Kidney epithelial cell (primary cell): ENCODE results near the gene MAPKAPK3. TPM values are rescaled to one million over a fixed set of nuclear protein-coding genes. Genes with fewer than 3 reads are reported as not detected.

ENCODE experiments used
- DNase-seq: peaks from one replicate; pipeline ENCODE4 v3.0.0-alpha.2; 2010; ENCODE audit warnings: low read depth
- H3K27me3 ChIP-seq: 2 replicates; pipeline ENCODE4 v1.6.0; 2011; ENCODE audit warnings: low read length; ENCODE audit not compliant: control insufficient read depth, insufficient read depth
- H3K36me3 ChIP-seq: 2 replicates; pipeline ENCODE4 v1.5.1; 2011; ENCODE audit warnings: low read length; ENCODE audit not compliant: control insufficient read depth, insufficient read depth
- H3K4me3 ChIP-seq: 2 replicates; pipeline ENCODE4 v1.5.1; 2011; ENCODE audit warnings: low read depth, mild to moderate bottlenecking, control low read depth, low read length
- total RNA-seq: library from RNA; depleted of rRNA; stranded (reverse); fragments of >200 nt; gene quantifications from 2 replicates; pipeline ENCODE4 v1.2.3, GENCODE V29; 2015
- TF ChIP-seq, protein P1 (sequence below): IDR thresholded peaks from 2 replicates; pipeline ENCODE4 v1.5.1; 2011; ENCODE audit warnings: mild to moderate bottlenecking, moderate library complexity, low read length, control low read depth, inconsistent platforms; ENCODE audit not compliant: insufficient read depth, poor library complexity, severe bottlenecking

Gene MAPKAPK3
- total RNA-seq, 1 donor from 2014 or later, result 61.1 TPM

DNA sequence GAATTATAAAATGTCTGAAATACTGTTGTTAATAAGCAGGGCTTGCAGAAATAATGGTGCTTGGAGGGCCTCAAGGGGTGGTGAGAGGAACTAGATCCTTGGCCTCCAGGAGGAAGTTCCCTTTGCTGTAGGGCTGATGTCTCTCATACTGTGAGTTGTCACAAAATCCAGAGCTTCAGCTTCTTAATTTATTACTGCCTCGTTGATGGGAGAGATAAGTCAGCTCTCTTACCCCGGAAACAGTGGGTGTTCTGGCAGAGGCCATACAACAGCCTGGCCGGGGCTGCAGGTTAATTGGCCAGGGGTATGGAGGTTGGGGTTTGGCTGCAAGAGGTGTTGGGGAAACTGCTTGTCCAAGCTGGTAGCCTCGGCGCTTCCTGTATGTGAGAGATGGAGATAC, 15.5 kb downstream of the MAPKAPK3 start:
- DNase-seq, result no peak

DNA sequence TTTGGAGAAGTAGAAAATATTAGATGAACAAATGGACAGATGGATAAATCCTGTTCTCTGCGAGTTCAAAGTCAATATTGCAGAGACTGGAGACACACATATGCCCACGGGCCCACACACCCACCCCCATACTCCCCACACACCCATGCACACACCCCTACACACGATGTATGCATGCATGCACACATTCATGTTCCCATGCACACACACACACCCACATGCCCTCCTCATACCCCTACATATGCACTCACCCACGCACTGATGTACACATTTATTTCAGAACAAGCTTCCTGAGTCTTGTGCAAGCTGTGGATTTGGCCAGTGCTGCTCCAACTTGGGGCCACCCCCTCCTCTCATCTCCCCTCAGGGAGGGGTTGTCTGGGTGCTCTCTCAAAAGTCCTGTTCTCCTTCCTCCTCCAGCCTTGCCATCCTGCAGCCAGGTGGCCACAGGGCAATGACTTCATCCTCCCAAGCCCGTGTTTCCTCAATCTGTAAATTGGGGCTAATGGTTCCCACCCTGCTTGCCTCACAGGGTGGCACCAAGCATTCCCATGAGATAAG, 16.4 kb downstream of the MAPKAPK3 start:
- Histone ChIP-seq H3K36me3 (no peaks in the 10 kb centered on the region), H3K27me3 (no peaks in the 10 kb centered on the region), H3K4me3 (no peak overlapping the region)
- no peak for DNase-seq
- TF ChIP-seq, protein P1, sequence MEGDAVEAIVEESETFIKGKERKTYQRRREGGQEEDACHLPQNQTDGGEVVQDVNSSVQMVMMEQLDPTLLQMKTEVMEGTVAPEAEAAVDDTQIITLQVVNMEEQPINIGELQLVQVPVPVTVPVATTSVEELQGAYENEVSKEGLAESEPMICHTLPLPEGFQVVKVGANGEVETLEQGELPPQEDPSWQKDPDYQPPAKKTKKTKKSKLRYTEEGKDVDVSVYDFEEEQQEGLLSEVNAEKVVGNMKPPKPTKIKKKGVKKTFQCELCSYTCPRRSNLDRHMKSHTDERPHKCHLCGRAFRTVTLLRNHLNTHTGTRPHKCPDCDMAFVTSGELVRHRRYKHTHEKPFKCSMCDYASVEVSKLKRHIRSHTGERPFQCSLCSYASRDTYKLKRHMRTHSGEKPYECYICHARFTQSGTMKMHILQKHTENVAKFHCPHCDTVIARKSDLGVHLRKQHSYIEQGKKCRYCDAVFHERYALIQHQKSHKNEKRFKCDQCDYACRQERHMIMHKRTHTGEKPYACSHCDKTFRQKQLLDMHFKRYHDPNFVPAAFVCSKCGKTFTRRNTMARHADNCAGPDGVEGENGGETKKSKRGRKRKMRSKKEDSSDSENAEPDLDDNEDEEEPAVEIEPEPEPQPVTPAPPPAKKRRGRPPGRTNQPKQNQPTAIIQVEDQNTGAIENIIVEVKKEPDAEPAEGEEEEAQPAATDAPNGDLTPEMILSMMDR, result no peak

More for the DNA sequence above, 15.5 kb downstream of the MAPKAPK3 start:
- H3K4me3 ChIP-seq, result no peak overlapping the region
- TF ChIP-seq, protein P1, result no peak
- no peaks in the 10 kb centered on the region for H3K27me3 ChIP-seq
- H3K36me3 ChIP-seq, result no peaks in the 10 kb centered on the region

DNA sequence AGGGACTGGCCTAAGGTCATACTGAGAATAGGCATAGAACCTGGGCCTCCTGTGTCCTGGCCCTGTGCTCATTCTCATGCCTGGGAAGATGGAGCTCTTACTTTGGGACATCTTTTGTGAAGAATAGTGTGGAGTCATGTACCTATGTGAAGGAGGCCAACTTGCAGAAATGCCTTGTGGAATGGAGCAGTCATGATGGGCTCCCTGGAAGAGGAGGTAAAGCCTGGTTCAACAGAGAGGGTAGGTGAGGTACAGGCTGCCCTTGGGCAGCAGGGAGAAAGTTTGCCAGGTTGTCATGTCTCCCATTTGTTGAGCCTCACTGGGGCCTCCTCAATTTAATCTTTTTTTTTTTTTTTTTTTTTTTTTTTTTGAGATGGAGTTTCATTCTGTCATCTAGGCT, 18.1 kb downstream of the MAPKAPK3 start:
- TF ChIP-seq, protein P1, result no peak
- no peak for DNase-seq
- H3K27me3 ChIP-seq, result no peaks in the 10 kb centered on the region
- no peak overlapping the region for H3K4me3 ChIP-seq
- H3K36me3 ChIP-seq, result no peaks in the 10 kb centered on the region

DNA sequence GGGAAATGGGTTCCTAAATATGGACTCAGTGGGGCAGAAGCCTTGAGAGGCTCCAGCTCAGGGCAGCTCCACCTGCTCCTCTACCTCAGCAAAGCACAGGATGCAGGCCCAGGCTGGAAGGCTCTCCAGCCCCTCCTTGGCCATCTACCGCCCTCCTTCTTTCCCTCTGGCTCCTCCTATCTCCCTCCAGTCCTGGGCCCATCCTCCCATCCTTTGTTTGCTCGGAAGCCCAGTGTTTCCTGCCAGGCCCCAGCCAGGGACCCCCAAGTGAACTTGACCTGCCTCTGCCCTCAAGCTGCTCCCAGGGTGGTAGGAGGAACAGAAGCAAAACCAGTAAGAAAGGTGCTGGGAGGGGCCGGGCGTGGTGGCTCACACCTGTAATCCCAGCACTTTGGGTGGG, 20.1 kb downstream of the MAPKAPK3 start:
- Histone ChIP-seq H3K36me3 (no peaks in the 10 kb centered on the region), H3K4me3 (no peak overlapping the region), H3K27me3 (no peaks in the 10 kb centered on the region)
- no peak for DNase-seq
- TF ChIP-seq, protein P1, result no peak

DNA sequence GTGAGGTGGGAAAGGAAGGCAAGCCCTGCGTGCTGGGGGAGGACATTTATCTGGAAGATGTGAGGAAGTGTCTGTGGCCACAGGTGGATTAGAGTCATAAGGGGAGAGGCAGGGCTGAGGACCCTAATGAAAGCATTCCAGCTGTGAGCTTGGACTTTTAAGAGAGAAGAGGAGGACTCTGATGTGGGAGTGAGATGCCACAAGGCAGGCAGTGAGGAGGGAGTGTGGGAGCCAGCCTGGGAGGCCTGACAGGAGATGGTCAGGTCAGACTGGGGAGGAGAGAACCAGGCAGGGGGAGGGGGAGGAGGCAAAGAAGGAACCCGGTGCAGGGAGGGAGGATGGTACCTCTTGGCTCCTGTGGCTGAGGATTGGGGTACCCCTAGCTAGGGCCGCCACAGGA, 21.0 kb downstream of the MAPKAPK3 start:
- DNase-seq, result no peak

More for the DNA sequence above, 21.0 kb downstream of the MAPKAPK3 start:
- TF ChIP-seq, protein P1, result no peak
- no peak overlapping the region for H3K4me3 ChIP-seq
- H3K27me3 ChIP-seq, result no peaks in the 10 kb centered on the region
- no peaks in the 10 kb centered on the region for H3K36me3 ChIP-seq
